ENCODE data around the gene CXCL16. TPM values are rescaled to one million over a fixed set of nuclear protein-coding genes. Genes with fewer than 3 reads are reported as not detected.
"Not testable (repeated sequence)": the region's sequence is repeated elsewhere in the genome, so short reads cannot be mapped to it uniquely, and the experiment has no call there.

The CXCL16 gene
- total and polyA plus RNA-seq, 8 donors, result 13.7 to 47.4 (median 28.8) TPM

- intact Hi-C loops (cut with DNase I; ENCODE audit: low total_unique reads), result loop anchor here (10.0 kb wide), 1 partner anchor 80 kb away; the partner anchor contains the start of genes GLTPD2 and VMO1
- H3K9me3 ChIP-seq, result no peaks in the 10 kb centered on the region
- no peak for DNase-seq
- 92 to 98% (median 96%) methylated on average over 15 of the region's 15 CpGs for WGBS, 5 donors
- no peak overlapping the region for H3K4me3 ChIP-seq
- TF ChIP-seq CTCF (IDR thresholded peaks at IDR 0.05) (no peak), POLR2A (IDR thresholded peaks at IDR 0.05) (no peak), POLR2AphosphoS5 (IDR thresholded peaks at IDR 0.05) (no peak), EP300 (IDR thresholded peaks at IDR 0.05) (no peak)
- H3K27me3 ChIP-seq, result no peaks in the 10 kb centered on the region
- H3K36me3 ChIP-seq, result no peaks in the 10 kb centered on the region
- H3K27ac ChIP-seq, result no peak overlapping the region
- peaks cover 13 to 44% (median 30%) of the 10 kb centered on the region in 4 donors for H3K4me1 ChIP-seq
Observed at GRCh38 chr17:4704991-4705390, 34.7 kb downstream of the CXCL16 start.

- Histone ChIP-seq H3K27ac (peak overlapping the region in 4 of 5 donors; percentile 82 to 91 (median 86)), H3K4me1 (peaks cover 13 to 41% (median 26%) of the 10 kb centered on the region in 4 donors), H3K4me3 (peak overlapping the region; percentile 84 to 100 (median 94))
- not testable (repeated sequence) for DNase-seq, H3K27me3 ChIP-seq, H3K36me3 ChIP-seq, H3K9me3 ChIP-seq
- intact Hi-C loops (cut with DNase I; ENCODE audit: low total_unique reads), result loop anchor here (10.0 kb wide), 1 partner anchor 80 kb away; the partner anchor contains the start of genes GLTPD2 and VMO1
- WGBS, 5 donors, result 40 to 47% (median 42%) methylated on average over 13 to 14 of the region's 14 CpGs
Observed at GRCh38 chr17:4704574-4704907, 35.2 kb downstream of the CXCL16 start.

- peaks cover 13 to 41% (median 25%) of the 10 kb centered on the region in 4 donors for H3K4me1 ChIP-seq
- no peaks in the 10 kb centered on the region for H3K36me3 ChIP-seq
- H3K4me3 ChIP-seq, result peak overlapping the region; percentile 84 to 100 (median 94)
- TF ChIP-seq EP300 (IDR thresholded peaks at IDR 0.05) (no peak), CTCF (IDR thresholded peaks at IDR 0.05) (no peak), POLR2A (IDR thresholded peaks at IDR 0.05) (no peak), POLR2AphosphoS5 (IDR thresholded peaks at IDR 0.05) (no peak)
- no peak for DNase-seq
- intact Hi-C loops (cut with DNase I; ENCODE audit: low total_unique reads), result loop anchor here (10.0 kb wide), 1 partner anchor 81 kb away; the partner anchor contains the start of genes GLTPD2 and VMO1
- peak overlapping the region; percentile 81 to 91 (median 82) for H3K27ac ChIP-seq
- 4 to 7% (median 4%) methylated on average over 15 of the region's 15 CpGs for WGBS, 5 donors
- H3K9me3 ChIP-seq, result no peaks in the 10 kb centered on the region
- no peaks in the 10 kb centered on the region for H3K27me3 ChIP-seq
Observed at GRCh38 chr17:4703330-4703691, 36.4 kb downstream of the CXCL16 start.

GRCh38 chr17:4701116-4701515 is 38.6 kb downstream of the CXCL16 start:
- DNase-seq, result no peak
- intact Hi-C loops (cut with DNase I; ENCODE audit: low total_unique reads), result loop anchor here (10.0 kb wide), 1 partner anchor 84 kb away; the partner anchor contains the start of genes GLTPD2 and VMO1

GRCh38 chr17:4699401-4700056 is 40.2 kb downstream of the CXCL16 start:
- not testable (repeated sequence) for H3K4me3 ChIP-seq, H3K9me3 ChIP-seq, H3K27me3 ChIP-seq, DNase-seq, H3K27ac ChIP-seq
- peaks cover 0 to 34% (median 14%) of the 10 kb centered on the region in 4 donors for H3K36me3 ChIP-seq
- intact Hi-C loops (cut with DNase I; ENCODE audit: low total_unique reads), result loop anchor here (10.0 kb wide), 1 partner anchor 85 kb away; the partner anchor contains the start of genes GLTPD2 and VMO1
- H3K4me1 ChIP-seq, result peaks cover 13 to 35% (median 23%) of the 10 kb centered on the region in 4 donors
- WGBS, 5 donors, result 78 to 84% (median 82%) methylated on average over 13 of the region's 13 CpGs

More at GRCh38 chr17:4701116-4701515, 38.6 kb downstream of the CXCL16 start:
- Histone ChIP-seq H3K4me1 (peaks cover 13 to 41% (median 25%) of the 10 kb centered on the region in 4 donors), H3K36me3 (peaks cover 0 to 20% (median 10%) of the 10 kb centered on the region in 4 donors), H3K4me3 (no peak overlapping the region), H3K27me3 (no peaks in the 10 kb centered on the region), H3K27ac (no peak overlapping the region), H3K9me3 (no peaks in the 10 kb centered on the region)
- no peak for TF ChIP-seq CTCF (IDR thresholded peaks at IDR 0.05)
- no peak for TF ChIP-seq POLR2AphosphoS5 (IDR thresholded peaks at IDR 0.05)
- TF ChIP-seq POLR2A (IDR thresholded peaks at IDR 0.05), result no peak
- TF ChIP-seq EP300 (IDR thresholded peaks at IDR 0.05), result no peak
- WGBS, 5 donors, result 70 to 83% (median 76%) methylated on average over 1 of the region's 1 CpG
